Astrocyte of the spinal cord (primary cell): ENCODE measurements around the gene ZNF689.

Source experiments
- DNase-seq: peaks from one replicate; pipeline ENCODE4 v3.0.0; 2011; ENCODE audit warnings: low read depth, low spot score
- H3K4me3 ChIP-seq: 2 replicates; pipeline ENCODE4 v1.5.1; 2011; ENCODE audit warnings: low read depth, mild to moderate bottlenecking, low read length, moderate library complexity
- CTCF ChIP-seq: IDR thresholded peaks from 2 replicates; pipeline ENCODE4 v1.5.1; 2012; ENCODE audit warnings: low read depth, mild to moderate bottlenecking, low read length, inconsistent platforms
- in situ Hi-C: cut with HindIII; loops from 2 replicates; pipeline ENCODE4 v1.10.0; 2017; ENCODE audit warnings: low sequenced_read_pairs

The ZNF689 gene

DNA sequence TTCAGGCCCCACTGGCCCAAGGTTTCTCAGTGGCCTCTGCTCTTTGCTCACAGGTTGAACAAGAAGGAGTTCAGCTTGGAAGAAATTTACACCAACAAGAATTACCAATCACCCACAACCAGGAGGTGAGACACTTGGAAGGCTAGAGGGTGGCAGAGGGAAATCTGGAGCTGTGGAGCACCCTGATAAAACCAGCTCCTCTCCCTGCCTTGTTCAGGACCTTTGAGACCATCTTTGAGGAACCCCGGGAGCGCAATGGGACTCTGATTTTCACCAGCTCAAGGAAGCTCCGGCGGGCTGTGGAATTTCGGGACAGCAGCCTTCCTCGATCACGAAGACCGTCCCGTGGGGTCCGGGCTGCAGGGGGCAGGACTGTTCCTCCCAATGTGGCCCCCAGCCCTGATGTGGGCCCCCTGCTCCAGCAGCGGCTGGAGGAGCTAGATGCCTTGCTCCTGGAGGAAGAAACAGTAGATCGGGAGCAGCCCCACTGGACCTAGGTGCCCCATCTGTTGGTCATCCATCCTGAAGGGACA lies 45.7 kb upstream of the ZNF689 start:
- no peak for TF ChIP-seq CTCF
- DNase-seq, result no peak
- in situ Hi-C loops, result no loop called here
- no peak overlapping the region for H3K4me3 ChIP-seq

- no peak for TF ChIP-seq CTCF
- in situ Hi-C loops, result no loop called here
- DNase-seq, result no peak
Measured at GRCh38 chr16:30654856-30655255, 44.7 kb upstream of the ZNF689 start.

GRCh38 chr16:30652718-30653117 lies 42.5 kb upstream of the ZNF689 start:
- no peak for TF ChIP-seq CTCF
- in situ Hi-C loops, result no loop called here
- H3K4me3 ChIP-seq, result no peak overlapping the region
- DNase-seq, result no peak

More at GRCh38 chr16:30654856-30655255, 44.7 kb upstream of the ZNF689 start:
- no peak overlapping the region for H3K4me3 ChIP-seq

- TF ChIP-seq CTCF, result no peak
- peak overlapping the region; percentile 73 for H3K4me3 ChIP-seq
- no peak for DNase-seq
- in situ Hi-C loops, result no loop called here
Measured at GRCh38 chr16:30652005-30652296, 41.8 kb upstream of the ZNF689 start.

- peak; percentile 51 for TF ChIP-seq CTCF
- in situ Hi-C loops, result no loop called here
- peak overlapping the region; percentile 73 for H3K4me3 ChIP-seq
- DNase-seq, result peak; percentile 59
Measured at GRCh38 chr16:30651124-30652004, 41.2 kb upstream of the ZNF689 start.

GRCh38 chr16:30650369-30651123 lies 40.4 kb upstream of the ZNF689 start, which contains the start of gene PRR14:
PRR14 (plus strand) TSS chr16:30650960; CDS start chr16:30651646, 686 bp downstream.
- peak within 1 kb of the TSS; percentile 73 for H3K4me3 ChIP-seq
- peak; percentile 100 for DNase-seq
- in situ Hi-C loops, result no loop called here
- TF ChIP-seq CTCF, result peak; percentile 2
